Neural cell (in vitro differentiated cells): ENCODE data around the gene CCL4L2. TPM values are rescaled to one million over a fixed set of nuclear protein-coding genes. Genes with fewer than 3 reads are reported as not detected.
"Not testable (repeated sequence)": the region's sequence is repeated elsewhere in the genome, so short reads cannot be mapped to it uniquely, and the experiment has no call there.

ENCODE experiments used
- H2AFZ ChIP-seq: fragments of 200-600, 300-800 bp; sonication (generic), shearing (Covaris generic); 2 replicates; pipeline ENCODE4 v1.6.0; 2014; ENCODE audit warnings: low read depth, mild to moderate bottlenecking, antibody characterized with exemption, low read length, moderate library complexity
- H3F3A ChIP-seq: fragments of 200-600 bp; shearing (Covaris generic); 2 replicates; pipeline ENCODE4 v1.6.1; 2016; ENCODE audit warnings: mild to moderate bottlenecking, moderate library complexity, mixed read lengths, antibody characterized with exemption, low read length; ENCODE audit not compliant: insufficient read depth, poor library complexity, severe bottlenecking
- H3K27ac ChIP-seq: fragments of 200-600, 300-800 bp; sonication (generic), shearing (Covaris generic); 2 replicates; pipeline ENCODE4 v1.5.1; 2014; ENCODE audit warnings: mild to moderate bottlenecking, low read length, moderate library complexity
- H3K27me3 ChIP-seq: fragments of 300-800, 200-600 bp; sonication (generic), shearing (Covaris generic); 2 replicates; pipeline ENCODE4 v1.6.0; 2014; ENCODE audit warnings: mild to moderate bottlenecking, low read depth, low read length, moderate library complexity; ENCODE audit not compliant: insufficient read depth
- H3K36me3 ChIP-seq: fragments of 300-800, 200-600 bp; sonication (generic), shearing (Covaris generic); 2 replicates; pipeline ENCODE4 v1.5.1; 2014; ENCODE audit warnings: mild to moderate bottlenecking, antibody characterized with exemption, low read length, moderate library complexity; ENCODE audit not compliant: insufficient read depth
- H3K4me2 ChIP-seq: fragments of 300-800, 200-600 bp; sonication (generic), shearing (Covaris generic); 2 replicates; pipeline ENCODE4 v1.6.0; 2014; ENCODE audit warnings: mild to moderate bottlenecking, low read length
- H3K4me3 ChIP-seq: fragments of 300-800, 200-600 bp; sonication (generic), shearing (Covaris generic); 2 replicates; pipeline ENCODE4 v1.5.1; 2014; ENCODE audit warnings: mild to moderate bottlenecking, low read length, moderate library complexity
- H3K79me2 ChIP-seq: fragments of 200-600 bp; shearing (Covaris generic); replicated peaks from 2 replicates; pipeline ENCODE4 v1.6.0; 2014; ENCODE audit warnings: mild to moderate bottlenecking, low read length, moderate library complexity; ENCODE audit not compliant: insufficient read depth
- H3K9ac ChIP-seq: fragments of 300-800, 200-600 bp; sonication (generic), shearing (Covaris generic); 2 replicates; pipeline ENCODE4 v1.6.1; 2016; ENCODE audit warnings: mild to moderate bottlenecking, low read length, mixed read lengths
- H3K9me2 ChIP-seq: fragments of 200-600 bp; shearing (Covaris generic); 2 replicates; pipeline ENCODE4 v1.6.1; 2016; ENCODE audit warnings: mild to moderate bottlenecking, low read length, mixed read lengths; ENCODE audit not compliant: insufficient read depth
- H3K9me3 ChIP-seq: fragments of 200-600, 300-800 bp; sonication (generic), shearing (Covaris generic); 2 replicates; pipeline ENCODE4 v1.6.1; 2016; ENCODE audit warnings: mild to moderate bottlenecking, mixed run types, low read length, moderate library complexity, mixed read lengths
- H4K20me1 ChIP-seq: fragments of 200-600 bp; shearing (Covaris generic); 2 replicates; pipeline ENCODE4 v1.6.1; 2016; ENCODE audit warnings: mild to moderate bottlenecking, mixed run types; ENCODE audit not compliant: insufficient read depth
- CTCF ChIP-seq: fragments of 450-650 bp; IDR thresholded peaks from 2 replicates; pipeline ENCODE4 v1.5.1; 2014; ENCODE audit warnings: antibody characterized with exemption, mild to moderate bottlenecking, moderate library complexity; ENCODE audit not compliant: poor library complexity, severe bottlenecking
- EP300 ChIP-seq: fragments of 450-650 bp; conservative IDR thresholded peaks from 2 replicates; pipeline ENCODE4 v1.6.1; 2014; ENCODE audit warnings: antibody characterized with exemption, mild to moderate bottlenecking, moderate library complexity; ENCODE audit not compliant: poor library complexity, severe bottlenecking
- EZH2 ChIP-seq: fragments of 200-600, 300-800 bp; shearing (Covaris generic), sonication (generic); IDR thresholded peaks from 2 replicates; pipeline ENCODE4 v1.6.1; 2014; ENCODE audit warnings: antibody characterized with exemption, low read length, borderline replicate concordance, mild to moderate bottlenecking; ENCODE audit not compliant: insufficient read depth, poor library complexity, severe bottlenecking
- MXI1 ChIP-seq: fragments of 450-650 bp; conservative IDR thresholded peaks from 2 replicates; pipeline ENCODE4 v1.6.1; 2014; ENCODE audit warnings: antibody characterized with exemption, mild to moderate bottlenecking; ENCODE audit not compliant: poor library complexity, severe bottlenecking
- POLR2AphosphoS5 ChIP-seq: IDR thresholded peaks from 2 replicates; pipeline ENCODE4 v1.6.1; 2012
- RAD21 ChIP-seq: fragments of 450-650 bp; conservative IDR thresholded peaks from 2 replicates; pipeline ENCODE4 v1.6.1; 2014; ENCODE audit warnings: antibody characterized with exemption, mild to moderate bottlenecking, moderate library complexity
- REST ChIP-seq: IDR thresholded peaks from 2 replicates; pipeline ENCODE4 v1.6.1; 2012; ENCODE audit warnings: borderline replicate concordance
- SMC3 ChIP-seq: fragments of 450-650 bp; conservative IDR thresholded peaks from 2 replicates; pipeline ENCODE4 v1.6.1; 2014; ENCODE audit warnings: antibody characterized with exemption, mild to moderate bottlenecking, moderate library complexity; ENCODE audit not compliant: poor library complexity
- TAF1 ChIP-seq: IDR thresholded peaks from 2 replicates; pipeline ENCODE4 v1.6.1; 2012; ENCODE audit warnings: low read depth
- polyA plus RNA-seq: library from polyadenylated mRNA; depleted of rRNA; stranded (reverse); fragments of >200 nt; gene quantifications from 2 replicates; pipeline ENCODE4 v1.2.3, GENCODE V29; 2014

CCL4L2 gene
- polyA plus RNA-seq, 1 donor from 2014 or later, result not detected

GRCh38 chr17:36198831-36199465 lies 11.9 kb upstream of the CCL4L2 start:
- Histone ChIP-seq H3K9me3 (no peaks in the 10 kb centered on the region), H3K36me3 (no peaks in the 10 kb centered on the region), H3K4me3 (no peak overlapping the region), H2AFZ (no peak overlapping the region), H3F3A (no peaks in the 10 kb centered on the region), H3K27ac (no peak overlapping the region), H3K4me2 (no peak overlapping the region), H3K27me3 (no peaks in the 10 kb centered on the region), H3K79me2 (no peaks in the 10 kb centered on the region), H3K9me2 (no peaks in the 10 kb centered on the region), H4K20me1 (no peaks in the 10 kb centered on the region), H3K9ac (no peak overlapping the region)
- TF ChIP-seq EP300, result no peak
- TF ChIP-seq EZH2, result no peak
- no peak for TF ChIP-seq CTCF
- TF ChIP-seq MXI1, result no peak
- no peak for TF ChIP-seq REST
- TF ChIP-seq TAF1, result no peak
- TF ChIP-seq POLR2AphosphoS5, result no peak
- no peak for TF ChIP-seq SMC3
- no peak for TF ChIP-seq RAD21

GRCh38 chr17:36201102-36201501 lies 9.8 kb upstream of the CCL4L2 start:
- not testable (repeated sequence) for H2AFZ ChIP-seq, H3F3A ChIP-seq, H3K4me2 ChIP-seq, H3K27ac ChIP-seq, H3K79me2 ChIP-seq, H3K9me3 ChIP-seq, H4K20me1 ChIP-seq, H3K9me2 ChIP-seq, H3K27me3 ChIP-seq, H3K9ac ChIP-seq, H3K4me3 ChIP-seq, H3K36me3 ChIP-seq

GRCh38 chr17:36201506-36201905 lies 9.4 kb upstream of the CCL4L2 start:
- H3K9ac ChIP-seq, H3K27ac ChIP-seq, H3K9me3 ChIP-seq, H3F3A ChIP-seq, H3K4me3 ChIP-seq, H3K4me2 ChIP-seq, H3K9me2 ChIP-seq, H3K36me3 ChIP-seq, H3K79me2 ChIP-seq, H2AFZ ChIP-seq, H3K27me3 ChIP-seq, H4K20me1 ChIP-seq: not testable (repeated sequence)
